Coronary artery (tissue), 2 donors: ENCODE measurements around the gene PRICKLE4.
"Not testable (repeated sequence)": the region's sequence is repeated elsewhere in the genome, so short reads cannot be mapped to it uniquely, and the experiment has no call there.

ENCODE experiments used
- DNase-seq: peaks from one replicate; pipeline ENCODE4 v3.0.0-alpha.2; 2017; ENCODE audit warnings: low spot score
- H3K27ac ChIP-seq, 2 donors: fragments of 200-600 bp; sonication (generic); one replicate each; pipeline ENCODE4 v1.5.1; 2016 to 2019
- H3K4me3 ChIP-seq: fragments of 200-600 bp; sonication (generic); 2 replicates; pipeline ENCODE4 v1.5.1; 2016; ENCODE audit warnings: mild to moderate bottlenecking, moderate library complexity
- TF ChIP-seq, protein P1 (sequence below): fragments of 200-600 bp; sonication (generic); IDR thresholded peaks from one replicate; pipeline ENCODE4 v1.5.1; 2019; ENCODE audit warnings: antibody characterized with exemption

Gene PRICKLE4

GRCh38 chr6:41758641-41759035, 21.9 kb upstream of the PRICKLE4 start:
- no peak for DNase-seq
- H3K4me3 ChIP-seq, result no peak overlapping the region
- TF ChIP-seq, protein P1, sequence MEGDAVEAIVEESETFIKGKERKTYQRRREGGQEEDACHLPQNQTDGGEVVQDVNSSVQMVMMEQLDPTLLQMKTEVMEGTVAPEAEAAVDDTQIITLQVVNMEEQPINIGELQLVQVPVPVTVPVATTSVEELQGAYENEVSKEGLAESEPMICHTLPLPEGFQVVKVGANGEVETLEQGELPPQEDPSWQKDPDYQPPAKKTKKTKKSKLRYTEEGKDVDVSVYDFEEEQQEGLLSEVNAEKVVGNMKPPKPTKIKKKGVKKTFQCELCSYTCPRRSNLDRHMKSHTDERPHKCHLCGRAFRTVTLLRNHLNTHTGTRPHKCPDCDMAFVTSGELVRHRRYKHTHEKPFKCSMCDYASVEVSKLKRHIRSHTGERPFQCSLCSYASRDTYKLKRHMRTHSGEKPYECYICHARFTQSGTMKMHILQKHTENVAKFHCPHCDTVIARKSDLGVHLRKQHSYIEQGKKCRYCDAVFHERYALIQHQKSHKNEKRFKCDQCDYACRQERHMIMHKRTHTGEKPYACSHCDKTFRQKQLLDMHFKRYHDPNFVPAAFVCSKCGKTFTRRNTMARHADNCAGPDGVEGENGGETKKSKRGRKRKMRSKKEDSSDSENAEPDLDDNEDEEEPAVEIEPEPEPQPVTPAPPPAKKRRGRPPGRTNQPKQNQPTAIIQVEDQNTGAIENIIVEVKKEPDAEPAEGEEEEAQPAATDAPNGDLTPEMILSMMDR, result no peak
- no peak overlapping the region for H3K27ac ChIP-seq

GRCh38 chr6:41759106-41759904, 21.3 kb upstream of the PRICKLE4 start:
- TF ChIP-seq, protein P1, result no peak
- no peak overlapping the region for H3K4me3 ChIP-seq
- DNase-seq, result no peak
- no peak overlapping the region for H3K27ac ChIP-seq

DNA sequence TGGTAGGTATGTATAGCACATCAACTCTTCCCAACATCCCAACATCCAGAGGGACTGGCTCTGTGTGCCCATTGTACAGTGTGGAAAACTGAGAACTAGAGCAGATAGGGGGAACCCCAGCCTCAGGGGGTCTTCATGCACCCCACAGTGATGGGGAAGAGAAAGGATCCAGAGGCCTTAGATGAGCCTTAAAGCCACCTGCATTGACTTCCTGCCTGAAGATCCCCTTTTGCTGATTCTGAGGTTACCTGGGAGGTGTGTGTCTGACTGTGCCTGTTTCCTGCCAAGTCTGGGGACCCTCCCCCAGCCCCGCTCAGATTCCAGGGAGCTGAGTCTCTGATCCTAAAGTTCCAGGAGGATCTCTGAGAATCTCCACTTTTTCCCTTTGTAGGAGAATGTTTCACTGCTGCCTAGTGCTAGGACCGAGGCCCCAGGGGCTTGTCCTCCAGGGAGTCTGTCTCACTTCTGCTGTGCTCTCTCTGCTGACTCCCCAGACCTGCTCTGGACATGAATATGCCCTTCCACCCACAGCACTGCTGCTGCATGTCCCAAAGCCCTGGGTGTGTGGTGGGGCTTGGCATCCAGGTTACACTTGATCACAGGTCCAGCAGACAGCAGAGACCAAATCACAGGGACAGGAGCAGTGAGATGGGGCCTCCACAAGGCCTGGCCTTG, 20.5 kb upstream of the PRICKLE4 start:
- DNase-seq, result no peak
- TF ChIP-seq, protein P1, result no peak
- no peak overlapping the region for H3K4me3 ChIP-seq
- H3K27ac ChIP-seq, result no peak overlapping the region

- Histone ChIP-seq H3K27ac (no peak overlapping the region), H3K4me3 (no peak overlapping the region)
- TF ChIP-seq, protein P1, result no peak
- no peak for DNase-seq
Observed at GRCh38 chr6:41763470-41763869, 17.1 kb upstream of the PRICKLE4 start.

GRCh38 chr6:41766043-41766664, 14.4 kb upstream of the PRICKLE4 start:
- not testable (repeated sequence) for H3K4me3 ChIP-seq, H3K27ac ChIP-seq, DNase-seq

DNA sequence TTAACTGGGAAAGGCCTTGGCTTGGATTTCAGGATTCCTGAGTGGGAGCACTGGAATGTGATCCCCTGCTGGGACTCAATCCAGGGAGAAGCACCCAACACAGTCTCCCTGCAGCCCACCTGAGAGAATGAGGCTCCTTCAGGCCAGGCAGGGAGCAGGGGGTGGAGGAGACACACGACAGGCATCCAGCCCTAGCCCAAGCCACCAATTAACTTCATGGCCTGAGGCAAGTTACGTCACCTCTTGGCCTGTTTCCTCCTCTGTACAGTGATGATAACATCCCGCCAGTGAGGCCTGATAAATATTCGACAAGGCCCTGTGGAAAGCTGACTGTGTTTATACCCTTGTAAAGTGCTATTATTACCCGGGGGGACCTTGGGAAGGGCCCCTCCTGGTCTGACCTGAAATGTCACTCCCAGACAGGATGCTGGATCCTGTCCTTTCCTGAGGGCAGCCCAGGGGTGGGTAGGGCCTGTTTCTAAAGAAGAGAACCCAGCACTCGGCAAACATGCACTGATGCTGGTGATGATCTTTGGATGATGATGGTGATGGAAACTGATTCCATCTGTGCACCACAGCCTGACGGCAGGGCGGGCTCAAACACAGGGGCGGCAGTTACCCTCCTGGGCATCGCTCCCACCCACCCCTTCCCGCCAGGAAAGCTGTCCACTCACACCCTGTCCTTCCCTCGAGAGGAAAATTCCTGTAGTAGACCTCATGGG, 13.3 kb upstream of the PRICKLE4 start:
- DNase-seq, result no peak
- Histone ChIP-seq H3K4me3 (no peak overlapping the region), H3K27ac (peak overlapping the region in 1 of 2 donors; percentile 52)
- TF ChIP-seq, protein P1, result no peak
